HG02938 (cell line): ENCODE data around the gene SDK2.
"Not testable (repeated sequence)": the region's sequence is repeated elsewhere in the genome, so short reads cannot be mapped to it uniquely, and the experiment has no call there.

ENCODE experiments used
- ATAC-seq: cut with Tn5 transposase; IDR thresholded peaks from one replicate; pipeline ENCODE4 v1.9.1; 2021; ENCODE audit warnings: mild to moderate bottlenecking, moderate library complexity; ENCODE audit not compliant: unreplicated experiment

Gene SDK2

DNA sequence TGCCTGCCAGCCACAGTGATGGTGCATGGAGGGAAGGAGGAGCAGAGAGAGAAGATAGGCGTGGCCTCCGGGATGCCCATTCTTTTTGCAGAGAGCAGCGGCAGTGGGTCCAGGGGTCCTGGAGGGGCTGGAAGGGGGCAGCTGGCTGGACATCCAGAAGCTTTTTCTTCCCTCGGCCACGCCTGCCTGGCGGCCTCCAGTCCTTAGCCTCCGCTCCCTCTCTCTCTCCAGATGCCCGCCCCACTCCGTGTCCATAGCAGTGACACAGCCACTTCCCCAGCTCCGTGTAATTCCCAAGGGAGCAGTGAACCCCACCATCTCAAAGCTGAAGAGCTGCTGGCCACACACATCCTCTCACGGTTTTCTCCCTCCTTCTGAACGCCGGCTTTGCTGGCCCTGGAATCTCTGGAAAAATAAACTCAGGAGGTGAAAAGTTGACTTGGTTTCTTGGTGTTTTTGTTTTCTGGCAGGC lies 306.2 kb downstream of the SDK2 start:
- no peak for ATAC-seq

DNA sequence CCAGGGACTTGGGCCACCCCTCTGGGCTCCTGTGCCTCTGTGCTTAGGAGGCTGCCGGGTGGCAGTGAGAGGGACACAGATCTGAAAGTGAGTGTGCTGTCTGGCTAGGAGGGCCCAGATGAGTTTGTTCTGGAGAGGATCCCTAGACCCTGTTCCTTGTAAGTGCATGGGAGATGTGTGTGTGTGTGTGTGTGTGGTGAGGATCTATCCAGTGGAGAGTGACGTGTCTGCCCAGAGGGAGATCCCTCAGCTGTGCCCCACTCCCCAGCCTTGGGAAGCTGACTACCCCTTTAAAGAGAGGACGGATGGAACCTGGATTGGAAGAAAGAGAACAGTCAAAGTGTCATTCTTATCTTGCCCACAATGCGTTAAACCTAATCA lies 306.9 kb downstream of the SDK2 start:
- no peak for ATAC-seq

DNA sequence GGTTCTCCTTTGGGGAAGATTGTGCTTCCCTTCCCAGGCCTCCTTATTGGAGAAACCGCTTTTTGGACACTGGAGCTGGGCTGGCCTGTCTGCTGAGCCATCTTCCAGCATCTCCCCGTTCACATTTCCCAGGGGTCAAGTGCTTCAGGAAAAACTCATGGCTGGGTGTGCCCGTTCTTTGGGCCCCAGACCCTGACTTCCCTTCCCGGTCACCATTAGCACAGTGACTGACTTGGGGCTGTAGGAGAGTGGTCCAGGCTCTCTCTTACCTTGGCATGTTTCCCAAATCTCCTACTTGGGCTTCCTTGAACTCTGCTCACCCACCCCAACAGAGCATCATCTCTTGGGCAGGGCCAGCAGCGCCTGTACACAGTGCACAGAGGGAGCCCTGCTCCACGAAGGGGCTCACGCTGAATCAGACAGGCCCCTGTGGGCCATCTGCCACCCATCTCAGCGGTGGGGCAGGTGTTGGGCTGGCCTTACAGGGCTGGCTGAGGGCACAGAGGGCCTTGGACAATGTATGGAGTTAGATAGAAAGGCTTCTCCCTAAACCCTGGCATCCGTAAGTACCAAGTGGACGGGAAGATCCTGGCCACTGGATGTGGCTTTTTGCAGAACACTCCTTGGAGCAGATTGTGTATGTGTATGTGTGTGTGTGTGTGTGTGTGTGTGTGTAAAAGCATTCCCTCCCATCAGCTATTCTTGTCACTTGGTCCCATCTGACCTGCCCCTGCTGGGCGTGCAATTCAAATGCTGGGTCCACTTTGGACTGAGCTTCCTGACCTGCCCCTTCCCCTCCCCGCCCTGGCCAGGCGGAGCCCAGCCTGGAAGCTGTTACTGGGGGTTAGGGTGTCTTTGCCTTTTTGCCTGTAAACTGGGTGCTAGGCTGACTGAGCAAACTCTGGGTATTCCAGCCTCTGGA lies 307.6 kb downstream of the SDK2 start:
- ATAC-seq = no peak

DNA sequence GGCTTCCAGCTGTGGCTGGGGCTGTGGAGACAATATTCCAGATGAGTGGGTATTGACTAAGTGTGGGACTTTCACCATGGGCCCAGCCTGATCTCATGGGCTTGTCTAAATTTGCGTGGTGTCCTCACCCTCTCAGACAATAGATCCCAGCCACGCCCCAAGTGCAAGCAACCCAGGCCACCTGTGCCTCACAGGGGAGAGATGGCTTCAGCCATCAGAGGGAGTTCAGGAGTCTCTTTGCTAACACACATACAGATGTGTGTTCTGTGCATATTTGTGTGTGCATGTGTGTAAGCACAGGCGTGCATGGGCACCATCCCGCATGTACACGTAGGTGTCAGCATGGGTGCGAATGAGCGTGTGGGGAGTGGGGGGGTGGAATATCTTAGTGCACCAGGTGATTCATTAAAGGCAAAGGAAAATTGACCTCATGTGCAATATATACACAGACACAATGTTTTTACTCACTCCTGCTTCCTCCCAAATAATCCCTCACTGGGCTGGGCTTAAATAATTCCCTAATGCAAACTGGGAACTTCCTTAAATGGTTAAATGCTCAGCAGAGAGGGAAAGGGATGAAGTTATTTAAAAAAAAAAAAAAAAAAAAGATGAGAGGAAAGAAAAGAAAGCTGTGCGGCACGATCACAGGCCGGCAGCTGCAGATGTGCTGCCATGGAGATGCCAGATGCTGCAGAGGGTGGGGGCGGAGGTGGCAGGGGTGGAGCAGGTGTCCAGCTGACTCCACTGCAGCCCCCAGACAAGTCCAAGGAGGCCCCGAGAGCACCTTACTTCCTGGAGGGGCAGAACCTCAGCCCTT lies 308.4 kb downstream of the SDK2 start:
- ATAC-seq = no peak

DNA sequence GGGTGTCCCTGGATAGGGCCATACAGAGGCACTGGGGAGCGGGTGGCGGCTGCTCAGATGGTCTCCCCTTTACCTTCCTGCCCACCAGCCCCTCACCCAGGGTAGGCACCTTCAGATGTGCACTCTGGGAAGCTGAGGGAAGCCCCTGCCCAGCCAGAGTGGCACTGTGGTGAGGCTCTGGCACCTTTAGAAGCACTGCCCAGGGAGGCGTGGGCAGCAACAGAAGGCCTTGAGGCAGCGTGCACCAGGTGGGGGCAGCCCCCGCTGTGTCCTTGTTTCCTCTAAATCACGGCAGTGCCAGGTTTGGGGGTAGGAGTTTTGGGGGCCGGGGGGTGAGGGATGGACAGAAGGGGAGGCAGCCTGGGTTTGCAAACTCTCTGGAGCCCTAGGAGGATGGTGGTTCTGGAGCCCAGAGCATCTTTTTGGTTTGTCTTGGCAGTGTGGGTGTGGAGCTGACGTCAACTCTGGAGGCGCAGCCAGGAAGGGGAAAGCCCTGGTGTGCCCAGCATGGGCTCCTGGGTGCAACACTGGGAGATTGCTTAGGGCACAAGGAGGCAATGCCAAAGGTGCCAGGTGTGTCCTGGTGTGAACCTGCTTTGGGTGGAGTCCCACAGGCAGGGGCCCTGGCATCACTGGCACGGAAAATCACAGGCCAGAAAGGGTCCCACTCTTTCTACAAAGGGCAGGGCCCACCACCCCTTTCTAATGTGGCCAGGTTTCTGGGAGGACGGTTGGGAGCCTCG lies 309.3 kb downstream of the SDK2 start:
- ATAC-seq = no peak

DNA sequence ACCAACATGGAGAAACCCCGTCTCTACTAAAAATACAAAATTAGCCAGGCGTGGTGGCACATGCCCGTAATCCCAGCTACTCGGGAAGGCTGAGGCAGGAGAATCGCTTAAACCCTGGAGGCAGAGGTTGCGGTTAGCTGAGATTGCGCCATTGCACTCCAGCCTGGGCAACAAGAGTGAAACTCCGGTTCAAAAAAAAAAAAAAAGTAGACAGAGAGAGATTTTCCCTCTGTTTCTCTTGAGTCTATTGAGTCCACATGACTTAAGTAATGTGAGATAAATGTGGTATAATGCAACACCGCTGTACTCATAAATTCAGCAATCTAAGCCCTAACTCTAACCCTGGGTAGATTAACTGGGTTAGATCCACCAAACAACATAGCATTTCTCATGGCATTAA lies 310.8 kb downstream of the SDK2 start:
- not testable (repeated sequence) for ATAC-seq

DNA sequence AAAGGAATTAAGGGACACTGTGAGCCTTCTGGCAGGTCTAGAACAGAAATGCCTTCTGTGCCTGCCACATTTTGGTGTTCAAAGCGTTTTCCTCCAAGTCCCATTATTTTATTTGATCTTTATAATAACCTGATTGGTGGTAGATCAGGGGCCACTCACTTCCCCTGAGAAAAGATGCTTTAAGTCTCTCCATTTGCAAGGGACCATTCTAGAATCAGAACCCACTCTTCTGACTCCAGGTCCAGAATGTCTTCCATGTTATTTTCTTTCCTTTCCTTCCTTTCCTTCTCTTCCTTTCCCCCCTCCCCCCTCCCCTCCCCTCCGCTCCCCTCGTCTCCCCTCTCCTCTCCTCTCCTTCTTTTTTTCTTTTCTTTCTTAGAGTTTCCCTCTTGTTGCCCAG lies 313.2 kb downstream of the SDK2 start:
- ATAC-seq = no peak

DNA sequence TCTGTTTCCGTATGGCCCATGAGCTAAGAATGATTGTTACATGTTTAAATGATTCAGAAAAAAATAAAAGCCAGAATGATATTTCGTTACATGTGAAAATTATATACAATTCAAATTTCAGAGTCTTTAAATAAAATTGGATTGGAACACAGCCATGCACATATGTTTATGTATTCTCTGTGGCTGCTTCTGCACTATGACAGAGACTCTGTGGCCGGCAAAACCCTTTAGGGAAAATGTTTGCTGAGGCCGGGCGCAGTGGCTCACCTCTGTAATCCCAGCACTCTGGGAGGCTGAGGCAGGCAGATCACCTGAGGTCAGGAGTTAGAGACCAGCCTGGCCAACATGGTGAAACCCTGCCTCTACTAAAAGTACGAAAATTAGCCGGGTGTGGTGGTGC lies 316.6 kb downstream of the SDK2 start:
- no peak for ATAC-seq

DNA sequence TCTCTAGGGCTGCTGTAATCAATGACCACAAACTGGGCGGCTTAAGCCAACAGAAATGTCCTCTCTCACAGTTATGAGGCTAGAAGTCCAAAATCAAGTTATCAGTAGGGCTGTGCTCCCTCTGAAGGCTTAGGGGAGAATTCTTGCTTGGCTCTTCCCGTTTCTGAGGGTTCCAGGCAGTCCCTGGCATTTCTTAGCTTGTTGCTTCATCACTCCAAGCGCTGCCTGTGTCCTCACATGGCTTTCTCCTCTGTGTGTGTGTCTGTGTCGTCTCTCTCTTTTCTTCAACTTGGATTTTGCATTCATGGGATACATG lies 318.8 kb downstream of the SDK2 start:
- ATAC-seq = no peak

DNA sequence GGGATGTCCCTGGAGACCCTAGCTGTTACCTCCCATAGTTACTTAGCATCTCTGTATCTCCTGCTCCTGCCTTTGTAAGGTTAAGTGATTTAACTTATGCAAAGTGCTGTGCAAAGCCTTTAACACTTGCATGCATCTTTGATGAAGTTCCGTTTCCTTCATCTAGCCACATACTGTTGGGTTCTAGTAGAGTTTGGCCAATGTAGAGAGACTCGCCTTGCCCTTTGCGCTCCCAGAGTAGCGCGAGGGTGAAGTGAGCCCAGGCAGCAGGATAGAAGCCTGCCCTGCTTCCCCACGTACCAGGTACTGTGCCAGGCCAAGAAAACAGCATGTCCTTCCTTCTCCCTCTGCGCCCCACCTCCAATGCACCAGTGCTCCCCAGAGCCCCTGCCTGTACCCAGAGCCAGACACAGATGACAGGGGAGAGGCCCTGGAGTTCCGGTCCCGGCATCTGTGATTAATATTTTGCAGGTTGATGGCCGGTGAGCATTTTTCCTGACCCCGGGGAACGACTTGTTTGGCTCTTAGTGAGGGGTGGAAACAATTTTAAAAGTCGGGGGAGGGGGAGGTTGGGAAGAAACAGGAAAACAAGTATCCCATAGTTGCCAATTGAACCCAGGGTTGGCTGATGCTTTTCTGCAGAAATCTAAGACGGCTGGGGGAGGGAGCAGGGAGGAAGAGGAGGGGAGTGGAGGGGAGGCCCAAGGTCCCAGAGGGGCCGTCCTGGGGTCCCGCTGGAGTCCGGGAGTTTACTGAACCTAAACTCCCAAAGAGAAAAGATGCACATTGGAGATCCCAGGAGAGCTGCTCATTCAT lies 319.3 kb downstream of the SDK2 start:
- no peak for ATAC-seq

DNA sequence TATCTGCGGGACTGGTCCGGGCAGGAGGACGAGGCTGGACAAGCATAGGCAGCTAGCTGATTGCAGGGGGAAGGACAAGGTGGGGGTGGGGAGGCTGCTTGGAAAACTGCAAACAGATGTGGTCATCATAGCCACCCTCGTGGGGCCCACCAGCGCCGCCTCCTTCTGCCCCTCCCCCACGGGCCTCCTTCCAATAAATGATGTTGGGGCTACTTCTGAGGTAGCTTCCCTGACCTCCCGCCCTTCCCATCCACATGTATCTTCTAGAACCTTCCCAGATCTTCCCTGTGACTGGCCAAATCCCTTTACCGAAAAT lies 320.1 kb downstream of the SDK2 start:
- ATAC-seq = no peak

DNA sequence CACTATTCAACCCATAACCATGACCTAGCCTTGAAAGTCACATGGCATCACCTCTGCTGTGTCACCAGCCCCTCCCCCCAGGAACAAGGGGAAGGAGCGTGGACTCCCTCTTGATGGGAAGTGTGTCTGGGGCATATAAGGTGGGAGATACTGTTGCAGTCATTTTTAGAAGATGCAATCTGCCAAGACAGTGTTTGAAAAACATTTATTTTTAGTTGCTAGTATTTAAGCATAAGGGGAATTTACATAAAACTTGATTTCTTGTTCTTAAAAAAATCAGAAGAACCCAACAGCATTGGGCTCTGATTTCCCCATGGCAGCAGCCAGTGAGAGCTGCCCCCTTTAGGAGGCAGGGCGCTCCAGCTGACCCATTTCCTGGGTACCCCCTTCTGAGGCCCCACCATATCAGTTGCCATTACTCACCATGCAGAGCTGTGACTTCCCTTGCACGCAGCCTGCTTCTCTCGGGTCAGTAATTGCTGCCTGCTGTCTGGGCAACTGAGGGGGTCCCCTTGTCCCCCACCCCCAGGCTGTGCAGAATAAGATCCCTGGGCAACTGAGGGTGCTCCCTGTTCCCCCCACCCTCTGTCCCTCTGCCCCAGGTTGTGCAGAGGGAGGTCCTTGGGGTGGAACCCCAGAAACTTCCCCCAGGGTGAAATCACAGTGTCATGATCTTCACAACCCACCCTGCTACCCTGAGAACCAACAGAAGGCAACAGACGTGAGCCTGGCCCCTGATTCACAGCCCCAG lies 320.7 kb downstream of the SDK2 start:
- ATAC-seq = no peak

DNA sequence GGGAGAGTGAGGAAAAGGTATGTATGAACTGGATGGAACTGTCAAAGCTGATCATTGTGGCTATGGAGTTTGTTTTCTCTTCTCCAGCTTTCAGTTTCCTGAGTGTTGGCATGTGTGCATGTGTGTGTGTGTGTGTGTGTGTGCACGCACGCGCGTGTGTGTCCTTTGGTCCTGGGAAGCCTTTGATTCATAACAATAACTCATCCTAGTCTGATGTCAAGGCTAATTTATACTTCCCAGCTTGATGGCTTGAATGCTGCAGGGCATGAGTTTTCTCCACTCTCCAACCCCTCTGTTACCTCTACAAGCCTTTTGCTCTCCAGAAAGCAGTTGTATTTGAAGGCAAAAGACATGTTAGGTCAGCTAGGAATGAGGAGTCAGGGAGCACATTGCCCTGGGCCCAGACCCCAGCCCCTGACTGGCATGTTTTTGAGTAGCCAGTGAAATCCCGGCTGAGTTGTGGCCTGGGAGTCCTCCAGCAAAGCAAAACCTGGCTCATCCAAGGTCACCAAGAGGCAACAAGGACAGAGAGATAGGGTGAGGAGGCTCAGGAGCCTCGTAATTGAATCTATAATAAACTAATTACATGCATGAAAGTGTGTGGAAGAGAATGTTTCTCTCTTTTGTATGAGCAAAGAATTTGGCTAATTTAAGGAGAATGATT lies 323.5 kb downstream of the SDK2 start:
- ATAC-seq = no peak

DNA sequence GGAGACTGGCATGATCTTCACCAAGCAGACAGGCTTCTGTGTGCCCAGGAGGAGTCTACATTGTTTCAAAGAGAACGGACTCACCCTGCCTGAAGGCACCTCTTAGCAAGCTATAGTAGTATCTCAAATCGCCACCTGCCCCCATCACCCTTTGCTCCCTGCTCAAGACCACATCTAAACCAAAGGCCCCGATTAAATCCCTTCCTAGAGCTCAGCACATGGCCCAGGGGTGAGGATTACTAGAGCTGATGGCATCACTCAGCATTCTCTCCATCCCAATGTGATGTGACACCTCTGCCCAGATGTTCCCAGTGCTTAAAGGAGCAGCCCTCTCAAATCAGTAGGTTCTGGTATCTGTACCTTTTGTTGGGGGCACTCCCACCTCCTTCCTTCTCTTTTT lies 324.5 kb downstream of the SDK2 start:
- no peak for ATAC-seq

DNA sequence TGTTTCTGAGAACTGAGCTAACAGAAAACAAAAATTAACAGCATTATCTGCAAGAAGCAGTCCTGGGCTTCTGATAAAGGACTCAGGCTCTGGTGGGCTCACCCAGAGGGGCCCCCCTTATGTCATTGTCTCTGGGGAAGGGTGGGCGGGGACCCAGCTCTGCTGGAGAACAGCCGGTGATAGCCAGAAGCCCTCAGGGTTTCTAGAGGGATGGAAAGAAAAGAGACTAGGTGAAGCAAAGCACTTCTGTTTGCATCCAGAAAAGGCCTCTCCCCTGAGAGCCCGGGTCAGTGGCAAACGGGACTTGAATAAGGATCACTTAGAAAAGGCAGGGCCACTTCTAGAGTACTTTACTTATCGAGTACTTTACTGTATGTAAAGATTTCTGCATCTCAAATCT lies 325.4 kb downstream of the SDK2 start:
- ATAC-seq = no peak

DNA sequence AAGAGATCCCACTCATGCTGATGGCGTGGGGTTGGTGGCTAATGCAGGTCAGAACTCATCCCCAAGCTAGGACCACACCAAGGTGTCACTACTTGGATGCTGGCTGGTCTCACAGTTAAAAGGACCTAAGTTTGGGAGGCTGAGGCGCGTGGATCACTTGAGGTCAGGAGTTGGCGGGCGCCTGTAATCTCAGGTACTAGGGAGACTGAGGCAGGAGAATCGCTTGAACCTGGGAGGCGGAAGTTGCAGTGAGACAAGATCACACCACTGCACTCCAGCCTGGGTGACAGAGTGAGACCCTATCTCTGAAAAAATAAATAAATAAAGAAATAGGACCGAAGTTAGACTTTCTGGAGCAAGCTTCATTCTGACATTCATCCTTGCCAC lies 325.8 kb downstream of the SDK2 start:
- no peak for ATAC-seq

DNA sequence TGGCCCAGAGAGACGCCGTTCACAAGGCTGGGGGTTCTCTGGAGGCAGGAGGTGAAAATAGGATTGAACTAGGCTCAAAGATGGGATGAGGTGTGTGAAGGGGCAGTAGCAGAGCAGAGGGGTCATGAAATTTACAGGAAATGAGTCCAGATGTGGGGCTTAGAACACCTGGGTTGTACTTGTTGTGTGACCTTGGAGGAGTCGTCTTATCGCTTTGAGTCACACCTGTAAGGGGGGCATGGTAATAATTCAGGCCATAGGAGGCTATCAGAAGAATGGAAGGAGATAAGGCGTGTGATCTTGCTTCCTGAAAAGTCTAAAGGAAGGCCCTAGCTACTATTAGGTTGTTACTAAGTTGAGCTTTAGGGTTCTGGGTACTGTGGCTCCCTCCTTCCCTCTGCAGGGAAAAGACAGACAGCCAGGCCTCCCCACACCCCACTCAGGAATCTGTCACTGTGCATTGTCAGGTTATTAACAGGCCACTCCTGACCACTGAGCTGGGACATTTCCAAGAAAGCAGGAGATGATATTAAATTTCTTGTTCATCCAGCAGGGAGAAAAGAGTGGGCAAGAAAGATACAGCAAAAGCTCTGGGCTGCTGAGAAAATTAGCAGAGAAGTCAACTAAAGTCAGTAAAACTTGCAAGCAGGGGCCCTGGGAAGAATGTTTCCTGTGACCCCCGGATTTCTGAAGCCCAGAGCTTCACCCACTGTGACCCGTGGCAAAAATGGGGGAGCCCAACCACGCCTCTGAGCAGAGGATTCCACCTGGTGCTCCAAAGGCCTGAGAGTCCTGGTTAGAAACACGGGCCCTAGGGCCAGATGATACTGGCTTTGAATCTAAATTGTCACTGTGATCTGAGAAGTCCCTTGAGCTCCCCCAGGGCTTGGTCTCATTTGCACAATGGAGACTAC lies 326.5 kb downstream of the SDK2 start:
- ATAC-seq = no peak

DNA sequence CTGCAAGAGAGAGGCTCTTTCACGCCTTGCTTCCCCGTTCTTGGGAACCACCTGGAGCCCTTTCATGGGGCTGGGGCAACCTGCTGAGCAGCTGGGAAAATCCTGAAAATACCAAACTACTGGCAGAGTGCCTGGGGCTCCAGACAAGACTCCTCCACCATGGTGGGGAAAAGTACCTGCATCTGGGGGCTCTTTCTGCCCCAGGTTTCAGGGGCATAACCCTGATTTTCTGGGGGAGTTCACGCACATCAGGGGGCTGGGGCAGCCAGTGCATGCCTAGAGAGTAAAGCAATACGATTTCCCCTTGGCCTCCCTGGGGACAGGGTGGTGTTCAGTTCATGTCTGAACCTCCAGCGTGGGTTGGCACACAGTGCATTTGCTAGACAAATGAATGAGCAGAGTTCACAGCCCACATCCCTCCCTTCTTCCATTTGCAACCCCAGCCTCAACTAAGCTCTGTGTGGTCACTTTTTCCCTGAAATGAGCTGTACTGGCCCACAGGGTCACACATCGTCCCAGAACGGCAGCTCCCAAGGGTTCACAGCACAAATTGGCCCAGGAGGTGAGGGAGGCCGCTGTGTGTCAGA lies 327.2 kb downstream of the SDK2 start:
- ATAC-seq = no peak
